GM19463 (cell line): ENCODE data around the gene DGCR2.
"Not testable (repeated sequence)": the region's sequence is repeated elsewhere in the genome, so short reads cannot be mapped to it uniquely, and the experiment has no call there.

Experiments used
- ATAC-seq: cut with Tn5 transposase; IDR thresholded peaks from one replicate; pipeline ENCODE4 v1.9.1; 2021; ENCODE audit warnings: mild to moderate bottlenecking, moderate library complexity; ENCODE audit not compliant: unreplicated experiment

Gene DGCR2

GRCh38 chr22:19122143-19122751 lies at the start of gene DGCR2:
Gene DGCR2 (minus strand): TSS chr22:19122412. CDS start chr22:19122206, 206 bp downstream.
- peak; percentile 83 for ATAC-seq

- ATAC-seq, result no peak
These were observed 47.7 kb upstream of the DGCR2 start for GRCh38 chr22:19169947-19170318.

GRCh38 chr22:19169002-19169946 lies 47.1 kb upstream of the DGCR2 start:
- ATAC-seq, result no peak

GRCh38 chr22:19168088-19168890 lies 46.1 kb upstream of the DGCR2 start:
- no peak for ATAC-seq

- no peak for ATAC-seq
These were observed 45.1 kb upstream of the DGCR2 start for GRCh38 chr22:19167106-19167869.

GRCh38 chr22:19166421-19166820 lies 44.2 kb upstream of the DGCR2 start:
- no peak for ATAC-seq

GRCh38 chr22:19164425-19164824 lies 42.2 kb upstream of the DGCR2 start:
- no peak for ATAC-seq

GRCh38 chr22:19158649-19159048 lies 36.4 kb upstream of the DGCR2 start:
- ATAC-seq, result not testable (repeated sequence)

GRCh38 chr22:19156109-19156508 lies 33.9 kb upstream of the DGCR2 start:
- not testable (repeated sequence) for ATAC-seq

- ATAC-seq, result no peak
These were observed 31.0 kb upstream of the DGCR2 start for GRCh38 chr22:19152942-19153883.

GRCh38 chr22:19151329-19152191 lies 29.3 kb upstream of the DGCR2 start:
- ATAC-seq, result no peak

GRCh38 chr22:19150482-19151328 lies 28.5 kb upstream of the DGCR2 start:
- ATAC-seq, result no peak

- no peak for ATAC-seq
These were observed 27.8 kb upstream of the DGCR2 start, which contains the start of gene GSC2 for GRCh38 chr22:19149991-19150390. Gene GSC2 (minus strand): TSS chr22:19150292. CDS start chr22:19150283, 9 bp downstream.

- ATAC-seq, result no peak
These were observed 27.1 kb upstream of the DGCR2 start for GRCh38 chr22:19149047-19149883.

- no peak for ATAC-seq
These were observed 26.3 kb upstream of the DGCR2 start for GRCh38 chr22:19148417-19149046.

GRCh38 chr22:19147195-19147780 lies 25.1 kb upstream of the DGCR2 start:
- ATAC-seq, result no peak
